HG03280 (cell line): ENCODE measurements around the gene HTR3C.
"Not testable (repeated sequence)": the region's sequence is repeated elsewhere in the genome, so short reads cannot be mapped to it uniquely, and the experiment has no call there.

ENCODE experiments used
- ATAC-seq: cut with Tn5 transposase; IDR thresholded peaks from one replicate; pipeline ENCODE4 v1.9.1; 2021; ENCODE audit warnings: mild to moderate bottlenecking, moderate library complexity; ENCODE audit not compliant: unreplicated experiment

The HTR3C gene

DNA sequence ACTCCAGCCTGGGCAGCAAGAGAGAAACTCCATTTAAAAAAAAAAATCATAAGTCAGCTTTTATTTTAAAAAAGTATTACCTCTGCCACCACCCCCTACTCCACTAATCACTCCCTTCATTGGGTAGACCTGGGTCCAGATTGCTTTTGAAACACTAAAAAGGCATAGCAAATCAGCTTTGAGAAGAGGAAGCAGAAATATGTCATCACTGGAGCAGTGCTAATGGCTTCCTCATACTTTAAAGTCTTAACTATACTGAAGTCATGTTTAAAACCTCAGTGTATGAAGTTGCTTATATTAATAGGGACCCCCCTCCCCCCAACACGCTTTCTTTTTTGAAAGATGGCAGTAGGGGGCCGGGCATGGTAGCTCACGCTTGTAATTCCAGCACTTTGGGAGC, 22.3 kb upstream of the HTR3C start:
- ATAC-seq, result no peak

DNA sequence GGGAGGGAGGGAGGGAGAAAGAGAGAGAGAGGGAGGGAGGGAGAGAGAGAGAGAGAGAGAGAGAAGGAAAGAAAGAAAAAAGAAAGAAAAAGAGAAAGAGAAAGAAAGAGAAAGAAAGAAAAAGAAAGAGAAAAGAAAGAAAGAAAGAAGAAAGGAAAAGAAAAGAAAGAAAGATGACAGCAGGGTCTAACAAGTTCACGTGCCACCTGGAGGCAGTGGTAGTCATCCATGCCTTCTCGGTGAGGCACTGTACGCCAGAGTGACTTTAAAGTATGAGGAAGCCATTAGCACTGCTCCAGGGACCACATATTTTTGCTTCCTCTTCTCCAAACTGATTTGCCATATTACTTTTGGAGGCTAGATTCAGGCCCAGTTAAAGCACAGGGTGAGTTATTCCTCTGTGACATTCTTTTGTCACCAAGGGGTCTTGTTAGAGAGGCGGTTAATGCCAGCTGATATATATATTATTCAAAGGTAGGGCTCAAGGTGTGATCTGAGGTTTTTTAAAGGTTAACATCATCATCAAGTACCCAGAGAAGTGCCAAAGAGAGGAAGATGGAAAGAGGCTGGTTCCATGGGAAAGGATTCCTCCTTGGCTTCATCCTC, 21.6 kb upstream of the HTR3C start, which contains the start of gene HTR3D:
Gene HTR3D (plus strand): TSS at position 556 of the 606 bp plus-strand sequence. CDS start 0 bp downstream, at position 556.
- ATAC-seq, result no peak

DNA sequence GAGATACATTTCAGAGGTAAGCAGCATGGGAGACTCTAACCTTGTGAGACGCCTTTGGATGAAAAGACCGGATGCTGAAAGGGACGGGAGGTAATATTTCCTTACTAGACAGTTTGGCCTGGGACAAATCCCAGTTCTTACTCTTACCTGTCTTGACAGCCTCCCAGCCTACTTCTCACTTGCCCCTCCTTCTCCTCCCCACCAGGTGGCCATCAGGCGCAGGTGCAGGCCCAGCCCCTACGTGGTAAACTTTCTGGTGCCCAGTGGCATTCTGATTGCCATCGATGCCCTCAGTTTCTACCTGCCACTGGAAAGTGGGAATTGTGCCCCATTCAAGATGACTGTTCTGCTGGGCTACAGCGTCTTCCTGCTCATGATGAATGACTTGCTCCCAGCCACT, 15.0 kb upstream of the HTR3C start:
- no peak for ATAC-seq

DNA sequence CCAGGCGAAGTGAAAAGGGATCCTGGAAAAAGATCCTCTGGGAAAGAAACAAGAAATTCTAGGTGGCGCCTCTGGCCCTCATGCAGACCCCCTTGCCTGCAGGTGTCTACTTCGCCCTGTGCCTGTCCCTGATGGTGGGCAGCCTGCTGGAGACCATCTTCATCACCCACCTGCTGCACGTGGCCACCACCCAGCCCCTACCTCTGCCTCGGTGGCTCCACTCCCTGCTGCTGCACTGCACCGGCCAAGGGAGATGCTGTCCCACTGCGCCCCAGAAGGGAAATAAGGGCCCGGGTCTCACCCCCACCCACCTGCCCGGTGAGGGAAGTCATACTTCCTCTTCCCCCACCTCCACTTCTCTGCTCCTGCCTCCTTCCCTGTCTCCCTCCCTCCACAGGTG, 14.5 kb upstream of the HTR3C start:
- ATAC-seq, result not testable (repeated sequence)

DNA sequence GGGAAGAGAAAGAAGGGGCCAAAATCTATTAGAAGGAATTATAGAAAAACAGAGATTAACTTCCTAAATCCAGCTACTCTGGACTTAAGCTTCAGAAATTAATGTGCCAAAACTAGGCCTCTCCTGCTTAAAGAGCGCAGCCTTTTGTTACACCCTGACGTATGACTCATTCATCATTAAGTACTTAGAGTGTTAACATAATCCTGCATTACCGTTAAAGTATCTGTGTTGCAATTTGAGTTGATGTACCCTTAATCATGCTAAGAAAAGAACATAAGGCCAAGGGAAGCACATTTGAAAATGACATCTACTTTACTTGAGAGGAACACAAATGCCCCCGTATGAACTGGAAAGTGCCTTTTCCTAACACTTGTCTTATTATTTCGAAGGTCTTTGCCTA, 13.4 kb upstream of the HTR3C start:
- ATAC-seq, result no peak

DNA sequence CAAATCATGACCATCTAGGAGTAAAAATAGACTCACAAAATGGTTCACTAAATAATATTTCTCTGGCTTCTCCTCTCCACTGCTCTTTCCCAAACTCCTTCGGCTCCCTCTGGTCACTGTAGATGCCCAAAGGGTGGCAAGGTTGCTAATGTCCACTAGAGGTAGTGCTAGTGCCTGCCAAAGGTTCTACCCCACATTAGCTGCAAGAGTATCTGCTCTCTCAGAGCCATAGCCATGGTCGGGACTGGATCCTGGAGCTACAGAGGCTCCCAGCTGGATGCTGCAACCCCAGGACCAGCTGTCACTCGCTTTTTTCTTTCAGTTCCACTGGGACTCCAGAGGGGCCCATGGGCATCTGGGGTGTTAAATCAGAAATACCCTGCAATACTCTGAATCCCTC, 12.8 kb upstream of the HTR3C start:
- ATAC-seq, result no peak

DNA sequence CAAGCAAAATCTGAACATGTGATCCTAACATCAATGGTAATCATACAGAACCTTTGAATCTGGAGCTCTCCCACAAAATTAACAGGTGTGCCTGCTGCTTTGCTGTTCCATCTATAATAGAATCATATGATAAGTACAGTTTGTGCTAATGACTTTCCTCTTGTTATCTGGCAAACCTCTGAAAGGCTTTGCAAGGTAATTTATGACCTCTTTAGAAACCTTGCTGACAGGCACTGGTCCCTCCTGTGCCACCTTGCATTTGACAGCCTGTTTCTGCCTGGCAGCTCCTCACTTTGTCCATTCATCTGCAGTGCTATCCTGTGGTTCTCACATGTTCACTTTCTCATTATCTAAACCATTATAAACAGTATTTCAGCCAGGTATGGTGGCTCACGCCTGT, 10.2 kb upstream of the HTR3C start:
- ATAC-seq, result no peak

DNA sequence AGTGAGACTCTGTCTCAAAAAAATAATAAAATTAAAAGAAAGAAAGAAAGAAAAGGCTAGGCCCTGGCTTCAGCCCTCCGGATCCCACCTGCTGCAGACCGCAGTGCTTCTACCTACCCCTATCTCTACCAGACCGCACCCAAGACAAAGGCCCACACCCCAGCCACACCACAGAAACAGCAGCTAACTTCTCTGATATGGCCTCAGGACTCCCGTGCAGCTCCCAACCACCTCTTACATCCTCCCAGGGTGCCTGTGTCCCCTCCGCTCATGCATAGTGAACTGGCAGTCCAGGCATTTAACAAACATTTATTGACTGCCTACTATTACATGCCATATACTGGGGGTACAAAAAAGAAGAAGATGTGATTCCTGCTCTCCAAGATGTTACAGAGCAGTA, 6.9 kb upstream of the HTR3C start:
- no peak for ATAC-seq

DNA sequence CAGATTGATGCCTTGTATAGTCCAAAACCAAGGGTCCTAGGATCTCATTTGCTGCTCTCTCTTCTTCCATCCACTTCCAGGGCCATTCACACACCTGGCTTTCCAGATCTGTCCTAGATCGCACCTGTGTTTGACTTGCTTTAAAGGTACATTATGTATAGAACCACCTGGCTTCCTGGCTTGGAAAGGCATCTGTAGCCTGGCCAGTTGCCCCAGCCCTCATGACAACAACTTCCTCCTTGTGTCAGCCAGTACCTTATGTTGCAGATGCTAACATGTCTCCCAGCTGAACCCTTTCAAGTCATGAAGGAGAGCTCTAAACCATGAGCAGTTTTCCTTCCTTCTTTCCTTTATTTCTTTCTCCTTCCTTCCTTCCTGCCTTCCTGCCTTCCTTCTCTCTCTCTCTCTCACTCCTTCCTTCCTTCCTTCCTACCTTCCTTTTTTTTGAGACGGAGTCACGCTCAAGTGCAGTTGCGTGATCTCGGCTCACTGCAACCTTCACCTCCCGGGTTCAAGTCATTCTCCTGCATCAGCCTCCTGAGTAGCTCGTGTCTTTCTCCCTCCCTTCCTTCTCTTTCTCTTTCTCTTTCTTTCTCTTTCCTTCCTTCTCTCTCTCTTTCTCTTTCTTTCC, 2.5 kb upstream of the HTR3C start:
- ATAC-seq, result no peak

DNA sequence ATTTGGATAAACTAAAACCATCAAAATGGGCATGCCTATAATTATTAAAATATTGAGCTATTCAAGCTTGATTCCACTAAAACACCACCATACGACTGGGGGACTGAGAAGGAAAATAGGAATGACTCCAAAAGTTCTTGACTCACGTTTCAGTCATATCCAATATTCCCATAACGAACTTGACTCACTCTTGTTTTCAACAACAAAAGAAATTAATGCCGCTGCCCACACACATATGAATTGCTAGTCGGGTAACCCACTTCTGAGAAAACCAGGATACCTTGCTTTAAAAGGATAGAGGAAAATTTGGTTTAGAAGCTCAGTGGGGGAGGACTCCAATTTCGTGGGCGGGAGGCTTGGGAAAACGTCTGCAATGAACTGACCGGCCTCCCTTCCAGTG, 5.2 kb downstream of the HTR3C start:
- ATAC-seq, result no peak

DNA sequence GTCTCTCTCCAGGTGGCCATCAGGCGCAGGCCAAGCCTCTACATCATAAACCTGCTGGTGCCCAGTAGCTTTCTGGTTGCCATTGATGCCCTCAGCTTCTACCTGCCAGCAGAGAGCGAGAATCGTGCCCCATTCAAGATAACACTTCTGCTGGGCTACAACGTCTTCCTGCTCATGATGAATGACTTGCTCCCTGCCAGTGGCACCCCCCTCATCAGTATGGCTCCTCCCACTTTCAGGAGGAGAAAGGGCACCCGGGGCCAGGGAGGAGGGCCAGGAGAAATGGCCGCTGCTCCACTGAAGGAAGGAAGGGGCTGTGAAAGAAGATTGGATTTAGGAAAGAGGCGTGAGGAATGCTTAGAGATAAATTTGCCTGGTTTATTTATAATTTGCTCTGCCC, 6.6 kb downstream of the HTR3C start:
- no peak for ATAC-seq

DNA sequence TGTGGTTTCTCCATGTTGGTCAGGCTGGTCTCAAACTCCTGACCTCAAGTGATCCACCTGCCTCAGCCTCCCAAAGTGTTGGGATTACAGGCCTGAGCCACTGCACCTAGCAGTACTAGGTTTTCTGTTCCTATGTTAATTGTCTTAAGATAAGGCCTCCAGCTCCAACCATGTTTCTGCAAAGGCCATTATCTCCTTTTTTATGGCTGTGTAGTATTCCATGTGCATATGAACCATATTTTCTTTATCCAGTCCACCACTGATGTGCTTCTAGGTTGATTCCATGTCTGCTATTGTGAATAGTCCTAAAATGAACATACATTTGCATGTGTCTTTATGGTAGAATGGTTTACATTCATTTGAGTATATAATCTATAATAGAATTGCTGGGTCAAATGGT, 9.8 kb downstream of the HTR3C start:
- ATAC-seq, result no peak

DNA sequence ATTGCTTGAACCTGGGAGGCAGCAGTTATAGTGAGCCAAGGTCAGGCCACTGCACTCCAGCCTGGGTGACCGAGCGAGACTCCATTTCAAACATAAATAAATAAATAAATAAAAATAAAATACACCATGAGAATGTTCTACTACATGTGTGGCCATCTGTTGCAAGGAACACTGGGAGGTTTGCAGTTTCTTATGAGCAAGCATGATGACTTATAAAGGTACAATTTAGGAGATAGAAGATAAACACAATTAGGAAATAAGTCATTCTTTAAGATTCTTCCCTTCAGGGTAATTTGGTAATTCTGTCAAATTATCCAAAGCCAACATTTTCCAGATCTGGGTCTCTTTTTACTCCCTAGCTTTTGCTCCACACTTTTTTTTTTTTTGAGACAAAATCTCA, 13.4 kb downstream of the HTR3C start:
- ATAC-seq, result no peak

DNA sequence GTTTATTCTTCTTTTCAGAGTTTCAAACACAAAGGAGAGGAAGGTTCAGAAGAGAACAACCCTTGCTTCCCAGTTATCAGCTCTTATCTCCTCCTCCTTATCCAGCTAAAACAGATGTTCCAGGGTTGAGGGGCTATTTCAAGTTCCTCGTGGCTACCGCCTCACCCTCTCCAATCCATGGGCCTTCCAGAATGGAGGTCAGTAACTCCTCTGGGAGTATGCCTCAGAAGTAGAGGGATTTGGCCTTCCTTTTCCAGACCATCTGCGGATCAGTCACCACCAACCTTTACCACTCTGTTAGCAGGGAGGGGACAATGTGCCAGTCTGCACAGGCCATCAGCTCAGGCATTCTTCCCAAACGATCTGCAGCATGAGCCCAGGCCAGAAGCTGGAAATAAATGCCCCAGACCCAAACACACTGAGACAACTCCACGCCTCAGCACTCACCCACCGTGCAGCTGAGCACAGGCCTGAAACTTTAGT, 14.8 kb downstream of the HTR3C start:
- no peak for ATAC-seq

DNA sequence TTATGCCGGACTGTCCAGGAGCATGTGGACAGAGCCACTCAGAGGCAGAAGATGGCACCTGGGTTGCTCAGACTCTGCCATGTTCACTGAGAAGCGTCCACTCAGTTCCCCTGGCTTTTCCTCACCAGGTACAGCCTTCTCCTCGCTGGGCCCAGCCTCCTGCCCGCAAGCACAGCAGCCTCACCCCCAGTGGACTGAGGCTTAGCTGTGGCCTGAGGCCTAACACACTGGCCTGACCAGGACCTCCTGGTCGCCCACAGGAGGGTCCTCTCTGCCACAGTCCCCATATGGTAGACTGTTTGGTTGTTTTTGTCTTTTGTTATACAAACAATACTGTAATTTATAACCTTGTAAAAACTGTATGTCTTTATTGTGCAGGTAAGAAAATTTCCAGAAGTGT, 15.5 kb downstream of the HTR3C start:
- ATAC-seq, result no peak

DNA sequence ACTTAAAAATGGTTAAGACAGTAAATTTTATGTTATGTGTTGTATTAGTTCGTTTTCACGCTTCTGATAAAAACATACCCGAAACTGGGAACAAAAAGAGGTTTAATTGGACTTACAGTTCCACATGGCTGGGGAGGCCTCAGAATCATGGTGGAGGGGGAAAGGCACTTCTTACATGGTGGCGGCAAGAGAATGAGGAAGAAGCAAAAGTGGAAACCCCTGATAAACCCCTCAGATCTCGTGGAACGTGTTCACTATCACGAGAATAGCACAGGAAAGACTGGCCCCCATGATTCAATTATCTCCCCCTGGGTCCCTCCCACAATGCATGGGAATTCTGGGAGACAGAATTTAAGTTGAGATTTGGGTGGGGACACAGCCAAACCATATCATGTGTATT, 18.3 kb downstream of the HTR3C start:
- ATAC-seq, result not testable (repeated sequence)

DNA sequence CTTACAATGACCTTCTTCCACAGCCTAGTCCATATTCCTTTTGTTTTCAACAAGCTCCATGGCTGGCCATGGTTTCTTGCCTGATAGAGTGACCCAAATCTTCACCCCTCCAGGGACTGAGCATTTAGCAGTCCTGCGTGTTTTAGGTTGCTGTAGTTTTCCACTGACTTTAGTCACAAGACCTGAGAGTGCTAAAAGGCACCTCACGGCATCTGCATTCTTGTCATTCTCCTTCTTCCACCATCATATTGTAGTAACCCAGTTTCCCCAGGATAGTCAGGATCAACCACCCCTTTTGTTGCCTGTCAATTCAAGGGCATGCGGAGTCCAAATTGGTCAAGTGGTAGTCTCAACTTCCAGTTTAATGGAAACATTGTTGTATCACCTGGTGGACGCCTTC, 20.8 kb downstream of the HTR3C start:
- ATAC-seq, result no peak

DNA sequence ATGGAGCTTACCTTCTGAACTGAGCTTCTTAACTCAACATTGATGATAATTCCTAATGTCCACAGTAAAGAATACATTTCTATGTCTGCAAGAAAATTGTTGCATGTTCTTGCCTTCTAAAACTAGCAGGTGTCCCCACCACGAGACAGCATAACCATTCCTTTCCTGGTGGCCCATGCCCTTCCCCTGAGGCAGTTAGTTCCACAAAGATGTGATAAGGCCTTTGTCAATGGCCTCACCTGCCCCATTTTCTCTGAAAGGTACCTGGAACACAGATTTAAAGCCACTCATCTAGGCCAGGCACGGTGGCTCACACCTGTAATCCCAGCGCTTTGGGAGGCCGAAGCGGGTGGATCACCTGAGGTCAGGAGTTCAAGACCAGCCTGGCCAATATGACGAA, 23.1 kb downstream of the HTR3C start:
- no peak for ATAC-seq

DNA sequence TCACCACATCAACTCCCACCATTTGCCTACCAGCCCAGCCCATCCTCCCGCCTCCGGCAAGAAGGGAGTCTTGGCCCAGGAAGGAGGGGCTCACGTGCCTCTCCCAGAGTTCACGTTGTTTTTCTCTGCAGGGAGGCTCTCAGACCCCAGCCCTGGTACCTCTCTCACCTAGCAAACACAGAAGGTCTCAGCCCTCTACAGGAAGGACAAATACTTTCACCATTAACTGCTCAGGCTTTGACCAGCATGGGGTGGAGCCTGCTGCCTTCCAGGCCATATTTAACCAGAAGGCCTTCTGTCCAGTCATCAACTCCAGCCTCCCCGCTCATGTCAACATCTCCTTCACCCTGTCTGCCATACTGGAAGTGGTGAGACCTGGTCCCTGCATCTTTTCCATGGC, 25.0 kb downstream of the HTR3C start:
- ATAC-seq, result no peak

DNA sequence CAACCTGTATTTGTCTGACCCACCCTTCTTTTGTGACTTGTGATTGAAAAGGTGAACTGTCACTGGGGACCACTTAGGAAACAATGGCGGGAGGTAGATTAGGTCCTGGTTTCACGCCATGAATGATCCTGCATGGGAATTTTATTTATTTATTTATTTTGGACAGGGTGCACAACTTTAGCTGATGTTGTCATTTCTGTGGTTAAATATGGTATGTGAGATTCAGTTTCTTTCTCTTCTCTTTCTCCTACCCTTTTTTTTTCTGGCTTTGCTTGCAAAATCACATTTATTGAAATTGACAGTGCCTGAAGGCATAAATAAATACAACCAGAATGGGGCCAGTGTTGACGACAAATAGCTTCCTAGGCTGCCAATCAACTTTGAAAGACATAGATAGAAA, 26.0 kb downstream of the HTR3C start:
- no peak for ATAC-seq

DNA sequence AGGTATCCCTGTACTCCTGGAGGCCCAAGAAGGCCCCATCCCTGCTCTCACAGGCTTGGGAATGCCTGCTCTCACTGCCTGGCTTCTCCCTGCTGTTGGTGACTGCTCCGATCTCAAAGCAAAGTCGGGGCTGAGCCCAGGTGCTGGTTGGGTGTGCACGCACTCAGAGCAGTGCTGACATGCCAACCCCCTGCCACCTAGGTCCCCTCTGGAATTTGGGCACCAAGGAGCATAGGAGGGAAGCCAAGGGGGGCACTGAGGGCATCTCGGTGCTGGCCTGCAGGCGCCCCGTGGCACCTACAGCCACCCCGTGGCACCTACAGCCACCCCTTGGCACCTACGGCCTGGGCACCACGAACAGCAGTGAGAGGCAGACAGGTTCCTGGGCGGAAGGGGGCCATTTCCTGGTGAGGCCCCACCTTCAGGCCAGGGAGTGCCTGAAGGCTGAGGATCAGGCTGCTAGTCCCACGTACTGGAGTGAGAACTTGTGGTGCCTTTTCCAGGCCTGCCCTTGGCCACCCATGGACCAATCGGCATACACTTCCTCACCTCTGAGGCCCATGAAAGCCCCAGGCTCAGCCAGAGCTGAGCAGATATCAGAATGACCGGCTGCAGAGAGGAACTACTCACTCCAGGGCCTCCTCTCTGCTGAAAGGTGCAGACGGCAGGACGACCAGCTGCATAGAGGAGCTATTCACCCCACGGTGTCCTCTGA, 28.4 kb downstream of the HTR3C start:
- no peak for ATAC-seq

DNA sequence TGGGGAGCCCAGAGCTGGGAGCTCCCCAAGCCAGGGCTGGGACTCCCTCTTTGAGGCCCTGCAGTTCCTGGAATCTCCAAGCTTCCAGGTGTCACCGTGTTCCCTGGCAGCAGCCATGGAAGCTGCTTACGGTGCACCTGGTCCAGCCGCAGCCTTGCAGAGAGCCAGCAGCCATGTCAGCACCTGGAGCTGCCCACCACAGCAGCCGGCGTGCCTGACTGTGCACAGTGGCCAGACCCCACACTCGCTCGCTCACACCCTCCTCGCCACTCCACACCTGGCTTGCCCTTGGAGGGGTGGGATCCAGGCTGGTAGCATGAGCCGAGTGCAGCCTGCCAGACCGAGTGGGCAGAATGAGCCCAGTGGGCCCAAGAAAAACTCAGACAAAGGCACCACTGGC, 29.2 kb downstream of the HTR3C start:
- no peak for ATAC-seq
